HuH-7 (cell line): ENCODE measurements around the gene PAX7.
"Not testable (repeated sequence)": the region's sequence is repeated elsewhere in the genome, so short reads cannot be mapped to it uniquely, and the experiment has no call there.

ENCODE experiments used
- DNase-seq: peaks from one replicate; pipeline ENCODE4 v3.0.0; 2011; ENCODE audit warnings: low spot score

The PAX7 gene

DNA sequence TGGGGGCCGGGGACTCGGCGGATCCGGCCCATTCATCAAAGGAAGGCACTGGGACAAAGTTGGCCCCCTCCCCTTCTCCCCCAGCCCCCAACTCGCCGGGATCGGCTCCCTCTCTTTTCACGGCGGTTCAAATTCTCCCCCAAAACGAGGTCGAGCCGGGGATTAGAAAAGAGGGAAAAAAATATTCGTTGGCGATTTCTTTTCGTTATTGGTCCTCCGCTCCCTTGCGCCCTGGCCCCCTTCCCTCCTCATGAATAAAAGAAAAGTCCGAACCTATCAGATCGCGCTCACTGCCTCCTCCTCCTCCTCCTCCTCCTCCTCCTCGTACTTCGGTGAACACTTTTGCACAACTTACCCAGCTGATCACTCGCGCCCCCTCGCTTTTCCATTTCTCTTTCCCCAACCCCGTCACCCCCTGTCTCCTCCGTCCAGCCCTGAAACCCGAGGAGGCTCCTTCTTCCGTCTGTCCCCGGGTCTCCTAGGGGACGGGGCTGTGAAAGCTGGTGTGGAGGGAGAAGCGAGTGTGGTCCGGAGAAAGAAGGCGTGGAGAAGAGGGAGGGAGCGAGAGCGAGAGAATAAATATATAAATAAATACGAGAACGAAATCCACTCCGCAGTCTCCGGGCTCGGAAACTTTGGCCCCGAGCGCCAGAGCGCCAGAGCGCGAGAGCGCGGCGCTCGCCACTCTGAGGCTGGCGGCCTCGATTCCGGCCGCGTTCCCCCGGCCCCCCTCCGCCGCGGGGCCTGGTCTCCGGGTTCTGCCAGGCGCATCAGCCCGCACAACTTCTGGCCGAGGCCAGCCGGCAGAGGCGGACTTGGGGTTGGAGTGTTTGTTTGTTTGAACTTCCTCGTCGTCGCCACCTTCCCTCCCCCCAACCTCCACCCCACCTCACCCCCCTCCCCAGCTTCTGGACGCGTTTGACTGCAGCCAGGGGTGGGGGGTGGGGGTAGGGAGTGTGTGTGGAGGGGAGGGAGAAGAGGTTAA, at the start of gene PAX7:
PAX7 (plus strand) TSS at position 336 of the 985 bp plus-strand sequence. CDS start 758 bp downstream, outside the sequence.
- DNase-seq, result no peak

DNA sequence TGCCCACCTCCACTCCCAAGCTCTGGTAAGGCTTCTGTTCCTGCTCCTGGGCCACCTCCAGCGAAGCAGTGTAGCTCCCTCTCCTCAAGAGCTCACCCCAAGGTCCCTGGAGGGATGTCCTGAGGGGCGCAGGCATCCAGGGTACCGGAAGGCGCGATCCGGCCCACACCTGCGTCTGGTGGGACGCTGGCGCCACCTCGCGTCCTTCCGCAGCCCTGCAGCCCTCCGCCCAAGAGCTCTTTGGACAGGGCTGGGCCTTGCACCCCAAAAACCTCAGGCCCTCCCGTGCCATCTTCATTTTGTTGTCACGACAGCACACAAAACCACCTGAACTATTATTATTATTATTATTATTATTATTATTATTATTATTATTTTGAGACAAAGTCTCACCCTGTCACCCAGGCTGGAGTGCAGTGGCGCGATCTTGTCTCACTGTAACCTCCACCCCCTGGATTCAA, 49.2 kb upstream of the PAX7 start:
- peak; percentile 58 for DNase-seq

GRCh38 chr1:18582890-18583289, 47.8 kb upstream of the PAX7 start:
- DNase-seq, result no peak

DNA sequence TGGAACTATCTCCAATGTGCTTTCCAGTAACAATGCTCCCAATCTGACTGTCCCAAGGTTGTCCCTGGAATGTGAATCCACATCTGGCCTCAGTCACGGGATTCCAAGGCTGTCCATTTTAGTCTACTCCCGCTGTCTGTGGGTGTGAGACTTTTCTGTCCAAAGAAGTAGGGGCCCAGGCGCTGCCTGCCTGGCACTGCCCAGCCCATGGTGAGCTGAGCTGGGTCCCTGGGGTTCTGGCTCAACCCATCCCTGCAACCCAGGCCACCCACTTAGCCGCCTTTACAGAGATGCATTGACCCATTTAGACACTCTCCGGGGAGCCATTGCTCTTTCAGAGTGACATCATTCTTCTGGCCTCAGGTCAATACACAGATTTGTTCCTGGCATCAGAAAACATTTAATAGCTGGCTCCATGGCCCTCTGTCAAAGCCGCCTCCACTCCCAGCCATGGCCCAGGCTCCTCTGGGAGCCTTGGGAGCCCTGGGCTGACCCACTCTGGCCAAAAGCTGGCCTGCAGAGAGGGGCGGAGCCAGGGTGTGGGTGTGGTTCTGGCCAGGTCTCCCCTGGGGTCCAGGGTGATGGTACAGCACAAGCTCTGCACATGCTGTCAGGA, 47.2 kb upstream of the PAX7 start:
- no peak for DNase-seq

DNA sequence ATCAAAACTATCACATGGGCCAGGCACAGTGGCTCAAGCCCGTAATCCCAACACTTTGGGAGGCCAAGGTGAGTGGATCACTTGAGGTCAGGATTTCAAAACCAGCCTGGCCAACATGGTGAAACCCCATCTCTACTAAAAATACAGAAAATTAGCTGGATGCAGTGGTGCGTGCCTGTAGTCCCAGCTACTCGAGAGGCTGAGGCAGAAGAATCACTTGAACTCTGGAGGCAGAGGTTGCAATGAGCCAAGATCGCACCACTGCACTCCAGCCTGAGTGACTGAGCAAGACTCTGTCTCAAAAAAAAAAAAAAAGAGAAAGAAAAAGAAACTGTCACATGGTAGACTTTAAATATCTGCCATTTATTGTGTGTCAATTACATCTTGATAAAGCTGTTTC, 44.6 kb upstream of the PAX7 start:
- DNase-seq, result not testable (repeated sequence)

DNA sequence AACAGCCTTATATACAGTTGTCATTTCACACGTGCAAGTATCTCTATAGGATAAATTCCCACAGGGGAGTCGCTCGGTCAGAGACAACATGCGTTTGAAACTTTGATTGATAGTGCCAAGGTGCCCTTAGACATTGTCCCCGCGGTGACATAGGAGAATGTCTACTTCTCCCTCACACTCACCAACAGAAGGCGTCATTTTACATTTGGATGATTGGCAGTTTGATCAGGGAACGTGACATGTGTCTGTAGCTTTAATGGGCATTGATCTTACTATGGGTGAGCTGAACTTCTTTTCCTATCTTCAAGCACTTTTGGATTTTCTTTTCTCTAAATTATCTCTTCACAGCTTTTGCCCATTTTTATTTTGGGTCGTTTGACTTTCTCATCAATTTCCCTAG, 42.6 kb upstream of the PAX7 start:
- DNase-seq, result no peak

DNA sequence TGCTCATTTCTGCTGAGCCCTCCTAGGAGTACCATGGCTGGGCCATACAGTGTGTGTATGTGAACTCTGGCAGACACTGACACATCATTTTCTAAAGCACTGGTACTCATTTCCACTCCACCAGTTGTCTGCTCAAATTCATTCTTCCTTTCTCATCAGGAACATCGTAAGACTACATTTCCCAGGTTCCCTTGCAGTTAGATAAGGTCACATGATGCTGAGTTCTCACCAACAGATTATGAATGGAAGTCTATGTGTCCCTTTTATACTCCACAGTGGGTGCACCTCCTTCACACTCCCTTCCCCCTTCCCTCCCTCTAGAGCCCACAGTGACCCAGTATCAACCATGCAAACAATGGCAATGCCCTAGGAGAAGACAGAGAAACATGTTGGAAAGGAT, 38.3 kb upstream of the PAX7 start:
- DNase-seq, result no peak

- peak; percentile 64 for DNase-seq
Measured at GRCh38 chr1:18597160-18598042, 33.2 kb upstream of the PAX7 start.

DNA sequence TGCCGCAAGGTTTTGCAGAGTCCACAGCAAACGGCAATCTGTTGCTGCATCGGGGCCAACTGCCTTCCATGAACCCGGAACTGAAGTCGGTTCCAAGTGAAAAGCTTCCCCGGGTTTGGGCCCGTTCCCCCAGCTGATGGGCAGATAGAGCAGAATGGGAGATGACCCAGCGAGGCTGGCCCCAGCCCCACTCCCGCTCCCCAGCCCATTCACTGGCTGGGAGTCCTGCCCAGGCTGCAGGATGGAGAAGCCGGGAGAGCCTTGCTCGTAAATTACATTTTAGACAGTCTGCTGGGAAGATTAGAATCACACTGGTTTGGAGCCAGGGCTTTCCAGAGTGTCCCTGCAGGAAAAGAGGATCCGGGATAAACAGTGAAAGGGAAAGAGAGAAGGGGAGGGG, 31.6 kb upstream of the PAX7 start:
- no peak for DNase-seq

GRCh38 chr1:18599704-18600103, 30.9 kb upstream of the PAX7 start:
- DNase-seq, result no peak

GRCh38 chr1:18602533-18603211, 28.0 kb upstream of the PAX7 start:
- DNase-seq, result no peak

DNA sequence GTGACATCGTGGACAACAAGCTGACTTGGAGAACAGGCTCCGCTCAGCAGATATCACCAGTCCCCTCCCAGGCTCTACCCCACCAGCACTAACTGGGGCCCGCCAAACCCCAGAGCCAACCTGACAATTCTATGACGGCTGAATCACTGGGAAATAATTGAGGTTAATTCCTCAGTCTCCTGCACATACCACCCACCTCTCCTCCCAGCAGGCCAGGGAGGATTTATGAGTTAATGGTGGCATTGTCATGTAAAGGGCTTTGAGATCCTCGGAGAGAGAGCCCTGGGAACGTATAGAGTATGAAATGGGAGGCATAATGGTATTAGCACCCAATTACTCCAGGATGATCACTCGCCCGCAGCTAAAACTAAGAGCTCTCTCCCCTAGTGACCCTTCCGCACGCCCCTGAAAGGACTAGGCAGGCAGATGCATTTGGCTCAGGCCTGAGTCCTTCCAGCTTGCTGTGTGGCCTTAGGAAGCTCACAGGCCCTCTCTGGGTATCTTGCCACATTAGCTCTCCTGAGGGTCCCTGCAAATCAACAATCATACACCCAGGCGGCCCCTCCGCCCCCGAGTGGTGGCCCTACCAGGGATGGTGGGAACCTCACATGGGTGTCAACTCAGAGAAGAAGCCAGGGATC, 27.3 kb upstream of the PAX7 start:
- DNase-seq, result no peak

DNA sequence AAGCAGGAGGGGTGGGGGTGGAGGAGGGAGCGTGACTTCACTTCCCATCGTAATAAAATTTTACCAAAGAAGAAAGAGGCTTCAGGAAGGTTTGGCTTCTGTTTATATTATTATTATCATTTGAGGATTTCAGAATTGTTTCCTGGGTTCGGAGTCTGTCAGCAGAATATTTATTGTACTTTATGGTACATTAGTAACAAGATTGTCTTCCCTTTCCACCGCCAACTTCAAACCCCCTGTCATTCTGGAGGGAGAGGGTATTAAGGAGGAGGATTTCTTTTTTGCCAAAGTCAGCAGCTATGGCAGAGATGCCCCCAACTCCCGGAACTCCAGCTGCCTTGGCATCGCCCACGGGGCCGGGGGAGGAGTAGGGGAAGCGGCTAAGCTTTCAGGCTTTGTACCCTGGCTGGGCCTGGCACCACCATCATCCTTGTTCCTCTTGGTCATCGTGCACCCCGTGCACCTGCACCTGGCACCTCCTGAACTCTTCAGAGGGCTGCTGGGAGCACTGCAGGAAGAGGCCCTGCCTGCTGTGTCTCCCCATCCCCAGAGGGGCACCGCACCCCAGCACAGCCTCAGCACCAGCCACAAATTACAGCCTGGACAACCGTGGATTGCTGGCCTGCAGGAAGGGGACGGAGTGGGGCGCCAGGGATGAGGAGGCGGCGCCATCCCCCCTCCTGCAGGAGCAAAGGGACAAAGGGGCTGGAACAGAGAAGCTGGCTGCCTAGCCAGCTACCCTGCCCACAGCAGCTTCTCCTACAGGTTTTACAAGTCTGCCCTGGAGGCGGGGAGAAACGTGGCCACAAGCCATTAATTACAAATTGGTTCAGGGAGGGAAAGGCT, 24.0 kb upstream of the PAX7 start:
- DNase-seq, result no peak

DNA sequence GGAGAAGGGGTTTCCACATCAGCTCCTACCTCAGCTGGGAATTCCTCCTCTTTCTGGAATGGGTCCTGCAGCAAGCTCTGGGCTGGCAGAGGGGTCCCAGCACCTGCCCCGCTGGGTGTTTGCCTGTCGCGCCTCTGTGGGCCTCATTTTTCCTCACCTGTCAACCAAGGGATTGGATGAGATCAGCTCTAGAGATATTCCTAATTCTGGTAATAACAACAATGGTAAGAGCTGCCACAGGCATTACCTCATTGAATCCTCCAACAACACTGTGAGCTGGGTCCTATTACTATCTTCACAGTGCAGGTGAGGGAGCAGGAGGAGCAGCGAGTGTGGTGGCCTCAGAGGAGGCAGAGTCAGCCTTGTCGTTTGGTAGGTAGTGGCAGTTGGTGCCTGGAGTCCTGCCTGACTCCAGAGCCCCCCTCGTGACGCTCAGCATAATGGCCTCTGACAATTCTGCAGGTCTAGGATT, 23.3 kb upstream of the PAX7 start:
- DNase-seq, result no peak

DNA sequence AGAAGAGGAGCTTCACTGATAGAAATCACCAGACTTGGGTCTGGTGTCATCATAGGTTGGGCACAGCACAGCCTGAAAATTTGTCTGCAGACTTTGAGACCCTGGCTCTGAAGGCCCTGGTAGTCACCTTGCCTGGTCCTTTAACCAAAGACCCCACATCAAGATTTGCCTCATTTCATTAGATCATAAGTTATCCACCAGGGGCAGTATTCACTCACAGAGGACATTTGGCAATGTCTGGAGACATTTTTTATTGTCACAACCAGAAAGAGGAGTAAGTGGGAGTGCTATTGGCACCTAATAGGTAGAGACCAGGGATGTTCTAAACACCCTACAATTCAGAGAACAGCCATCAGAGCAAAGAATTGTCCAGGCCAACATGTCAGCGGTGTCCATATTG, 22.1 kb upstream of the PAX7 start:
- DNase-seq, result no peak

- DNase-seq, result no peak
Measured at GRCh38 chr1:18611311-18611710, 19.3 kb upstream of the PAX7 start.

GRCh38 chr1:18612073-18612472, 18.6 kb upstream of the PAX7 start:
- DNase-seq, result no peak

GRCh38 chr1:18614069-18614735, 16.4 kb upstream of the PAX7 start:
- no peak for DNase-seq
